Measurements from ENCODE around the gene FSCB. TPM values are rescaled to one million over a fixed set of nuclear protein-coding genes. Genes with fewer than 3 reads are reported as not detected.

Gene FSCB
- total RNA-seq, 4 donors from 2014 or later, result 0.11 TPM; not detected in 3

GRCh38 chr14:44497148-44497547 is 9.9 kb downstream of the FSCB start:
- intact Hi-C loops (cut with DNase I), result no loop called here
- H3K4me3 ChIP-seq, result no peak overlapping the region
- TF ChIP-seq POLR2AphosphoS5 (IDR thresholded peaks at IDR 0.05) (no peak), CTCF (IDR thresholded peaks at IDR 0.05) (no peak), EP300 (IDR thresholded peaks at IDR 0.05) (no peak), POLR2A (IDR thresholded peaks at IDR 0.05; ENCODE audit: low read depth) (no peak)
- no peak for DNase-seq (ENCODE audit: extremely low spot score)
- no peaks in the 10 kb centered on the region for H3K4me1 ChIP-seq
- 78% methylated on average over 1 of the region's 1 CpG for WGBS
- H3K27ac ChIP-seq (replicated peaks in 1 of 4), result no peak overlapping the region
- H3K36me3 ChIP-seq, result no peaks in the 10 kb centered on the region
- H3K27me3 ChIP-seq, result no peaks in the 10 kb centered on the region
- H3K9me3 ChIP-seq, result no peaks in the 10 kb centered on the region

- Histone ChIP-seq H3K9me3 (no peaks in the 10 kb centered on the region), H3K4me1 (no peaks in the 10 kb centered on the region), H3K27ac (replicated peaks in 1 of 4) (no peak overlapping the region), H3K4me3 (no peak overlapping the region), H3K36me3 (no peaks in the 10 kb centered on the region), H3K27me3 (no peaks in the 10 kb centered on the region)
- TF ChIP-seq POLR2A (IDR thresholded peaks at IDR 0.05; ENCODE audit: low read depth), result no peak
- TF ChIP-seq CTCF (IDR thresholded peaks at IDR 0.05), result no peak
- no peak for TF ChIP-seq EP300 (IDR thresholded peaks at IDR 0.05)
- TF ChIP-seq POLR2AphosphoS5 (IDR thresholded peaks at IDR 0.05), result no peak
- intact Hi-C loops (cut with DNase I), result no loop called here
- no peak for DNase-seq (ENCODE audit: extremely low spot score)
These were observed 12.9 kb downstream of the FSCB start for GRCh38 chr14:44494137-44494536.

- DNase-seq (ENCODE audit: extremely low spot score), result no peak
- Histone ChIP-seq H3K27me3 (no peaks in the 10 kb centered on the region), H3K27ac (replicated peaks in 1 of 4) (no peak overlapping the region), H3K9me3 (no peaks in the 10 kb centered on the region), H3K4me3 (no peak overlapping the region), H3K4me1 (no peaks in the 10 kb centered on the region), H3K36me3 (no peaks in the 10 kb centered on the region)
- 79% methylated on average over 2 of the region's 2 CpGs for WGBS
- intact Hi-C loops (cut with DNase I), result no loop called here
- TF ChIP-seq POLR2A (IDR thresholded peaks at IDR 0.05; ENCODE audit: low read depth), result no peak
- TF ChIP-seq EP300 (IDR thresholded peaks at IDR 0.05), result no peak
- TF ChIP-seq CTCF (IDR thresholded peaks at IDR 0.05), result no peak
- TF ChIP-seq POLR2AphosphoS5 (IDR thresholded peaks at IDR 0.05), result no peak
These were observed 16.1 kb downstream of the FSCB start for GRCh38 chr14:44490966-44491365.

GRCh38 chr14:44477953-44478352 is 29.1 kb downstream of the FSCB start:
- Histone ChIP-seq H3K36me3 (no peaks in the 10 kb centered on the region), H3K4me3 (no peak overlapping the region), H3K27me3 (no peaks in the 10 kb centered on the region), H3K4me1 (no peaks in the 10 kb centered on the region), H3K27ac (replicated peaks in 1 of 4) (no peak overlapping the region), H3K9me3 (peaks cover 0 to 5% (median 0%) of the 10 kb centered on the region in 4 donors)
- TF ChIP-seq POLR2A (IDR thresholded peaks at IDR 0.05; ENCODE audit: low read depth), result no peak
- no peak for TF ChIP-seq EP300 (IDR thresholded peaks at IDR 0.05)
- TF ChIP-seq CTCF (IDR thresholded peaks at IDR 0.05), result no peak
- TF ChIP-seq POLR2AphosphoS5 (IDR thresholded peaks at IDR 0.05), result no peak
- 83% methylated on average over 1 of the region's 1 CpG for WGBS
- intact Hi-C loops (cut with DNase I), result no loop called here
- DNase-seq (ENCODE audit: extremely low spot score), result no peak

GRCh38 chr14:44468771-44469170 is 38.3 kb downstream of the FSCB start:
- Histone ChIP-seq H3K36me3 (no peaks in the 10 kb centered on the region), H3K27ac (replicated peaks in 1 of 4) (no peak overlapping the region), H3K9me3 (no peaks in the 10 kb centered on the region), H3K4me3 (no peak overlapping the region), H3K4me1 (no peaks in the 10 kb centered on the region), H3K27me3 (no peaks in the 10 kb centered on the region)
- no peak for DNase-seq (ENCODE audit: extremely low spot score)
- TF ChIP-seq EP300 (IDR thresholded peaks at IDR 0.05) (no peak), POLR2AphosphoS5 (IDR thresholded peaks at IDR 0.05) (no peak), CTCF (IDR thresholded peaks at IDR 0.05) (no peak), POLR2A (IDR thresholded peaks at IDR 0.05; ENCODE audit: low read depth) (no peak)
- intact Hi-C loops (cut with DNase I), result no loop called here

Data from esophagus muscularis mucosa (tissue), 4 donors.